Sigmoid colon (tissue), 7 donors: ENCODE data around the gene BAK1. TPM values are rescaled to one million over a fixed set of nuclear protein-coding genes. Genes with fewer than 3 reads are reported as not detected.
"Not testable (repeated sequence)": the region's sequence is repeated elsewhere in the genome, so short reads cannot be mapped to it uniquely, and the experiment has no call there.

ENCODE experiments used
- DNase-seq: peaks from one replicate; pipeline ENCODE4 v3.0.0-alpha.2; 2019
- H3K27ac ChIP-seq, 4 donors: fragments of 200-600 bp; sonication (generic); one replicate each; pipeline ENCODE4 v1.5.1; 2016 to 2019; ENCODE audit warnings: mild to moderate bottlenecking in 1 of 4
- H3K27me3 ChIP-seq, 3 donors: fragments of 200-600 bp; sonication (generic); one replicate each; pipeline ENCODE4 v1.5.1; 2019; ENCODE audit warnings: mild to moderate bottlenecking in 1 of 3
- H3K36me3 ChIP-seq, 4 donors: fragments of 200-600 bp; sonication (generic); one replicate each; pipeline ENCODE4 v1.5.1; 2016 to 2019
- H3K4me1 ChIP-seq, 4 donors: fragments of 200-600 bp; sonication (generic); one replicate each; pipeline ENCODE4 v1.5.1; 2017 to 2019
- H3K4me3 ChIP-seq, 4 donors: fragments of 200-600 bp; sonication (generic); one replicate each; pipeline ENCODE4 v1.5.1; 2017 to 2019; ENCODE audit warnings: mild to moderate bottlenecking in 2 of 4, moderate library complexity in 1 of 4
- H3K9me3 ChIP-seq, 4 donors: fragments of 200-600 bp in 3 of 4; sonication (generic) in 3 of 4; one replicate each; pipeline versions ENCODE4 v1.5.1 to v1.6.1; 2013 to 2019
- CTCF ChIP-seq, 4 experiments: fragments of 450-650 bp in 3 of 4; fragments of 200-600 bp in 1 of 4; IDR thresholded peaks; one replicate each; pipeline ENCODE4 v1.5.1; 2016 to 2019; ENCODE audit warnings: antibody characterized with exemption in 4 of 4, mild to moderate bottlenecking in 3 of 4, moderate library complexity in 2 of 4
- EP300 ChIP-seq, 4 donors: sonication (generic); formaldehyde crosslinking; IDR thresholded peaks; one replicate each; pipeline ENCODE4 v1.6.1; 2017; ENCODE audit warnings: antibody characterized with exemption in 4 of 4
- POLR2A ChIP-seq, 2 donors: fragments of 450-650 bp; IDR thresholded peaks; one replicate each; pipeline ENCODE4 v1.6.1; 2016; ENCODE audit warnings: antibody characterized with exemption in 2 of 2, mild to moderate bottlenecking in 2 of 2, moderate library complexity in 2 of 2
- POLR2AphosphoS5 ChIP-seq, 4 donors: sonication (generic); formaldehyde crosslinking; IDR thresholded peaks; one replicate each; pipeline ENCODE4 v1.6.1; 2017; ENCODE audit warnings: antibody characterized with exemption in 4 of 4
- WGBS, 2 donors: extraction: QIAGEN DNeasy Blood & Tissue Kit; methylation state at CpG; one replicate each; pipeline ENCODE4 v1.1.7; 2013; 5-methylcytosine and 5-hydroxymethylcytosine counted together
- intact Hi-C: fragments of 100-400 bp; cut with DNase I; formaldehyde crosslinking; loops from one replicate; pipeline ENCODE4 v1.15.1; 2023
- polyA plus RNA-seq, 3 donors: library from polyadenylated mRNA; stranded (reverse); fragments of 200-250 nt; gene quantifications; one replicate each; pipeline ENCODE4 v1.2.3, GENCODE V29; 2013
- total RNA-seq, 4 donors: library from RNA; depleted of rRNA; stranded (reverse); fragments of >200 nt; gene quantifications; one replicate each; pipeline ENCODE4 v1.1.0, GENCODE V29; 2016
- donor health status: healthy with polysubstance abuse.
- donor health status: Bipolar disorder and iron deficiency.
- donor health status: healthy.

BAK1 gene
- total and polyA plus RNA-seq, 7 donors = 8.9 to 160 (median 11.1) TPM

GRCh38 chr6:33567836-33568235, 12.2 kb downstream of the BAK1 start:
- Histone ChIP-seq H3K27me3 (no peaks in the 10 kb centered on the region), H3K27ac (no peak overlapping the region), H3K4me1 (peaks cover 0 to 19% (median 10%) of the 10 kb centered on the region in 4 donors), H3K4me3 (no peak overlapping the region), H3K9me3 (no peaks in the 10 kb centered on the region), H3K36me3 (no peaks in the 10 kb centered on the region)
- DNase-seq = no peak
- 76 to 95% methylated on average over 8 of the region's 8 CpGs for WGBS, 2 donors
- TF ChIP-seq POLR2A (IDR thresholded peaks at IDR 0.05) = no peak
- TF ChIP-seq CTCF (IDR thresholded peaks at IDR 0.05) = no peak
- no peak for TF ChIP-seq EP300 (IDR thresholded peaks at IDR 0.05)
- intact Hi-C loops = no loop called here

DNA sequence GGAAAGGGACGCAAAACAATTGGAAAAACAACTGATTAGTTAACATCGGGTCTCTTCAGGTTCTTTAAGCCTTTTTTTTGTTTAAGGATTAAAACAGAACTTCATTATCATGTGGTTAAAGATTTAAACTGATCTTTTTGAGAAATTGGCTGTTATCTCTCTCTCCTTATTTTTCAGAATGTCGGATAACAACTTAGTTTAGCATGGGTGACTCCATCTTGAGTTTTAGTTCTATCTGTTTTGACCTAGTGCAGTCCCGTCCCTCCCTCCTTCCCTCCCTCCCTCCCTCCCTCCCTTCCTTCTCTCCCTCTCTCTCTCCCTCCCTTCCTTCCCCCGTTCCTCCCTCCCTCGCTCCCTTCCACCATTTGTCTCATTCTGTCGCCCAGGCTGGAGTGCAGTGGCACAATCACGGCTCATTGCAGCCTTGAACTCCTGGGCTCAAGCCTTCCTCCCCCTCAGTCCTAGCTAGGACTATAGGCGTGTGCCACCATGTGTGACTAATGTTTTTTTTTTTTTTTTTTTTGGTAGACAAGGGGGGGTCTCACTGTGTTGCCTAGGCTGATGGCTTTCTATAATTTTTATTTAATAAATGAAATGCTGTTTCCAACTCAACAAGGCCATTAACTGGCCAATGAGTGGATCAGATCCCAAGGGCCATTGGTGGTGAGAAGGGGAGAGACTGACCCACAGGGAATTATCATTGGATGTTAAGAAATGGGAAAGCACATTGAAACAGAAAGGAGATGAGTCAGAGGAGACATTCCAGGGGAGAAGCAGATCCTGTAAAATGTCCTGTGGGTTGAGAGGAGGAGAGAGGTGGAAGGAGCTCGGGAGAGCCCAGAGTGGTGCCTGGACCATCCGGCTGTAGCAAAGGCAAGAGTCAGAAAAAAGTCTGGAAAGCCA, 13.6 kb downstream of the BAK1 start:
- DNase-seq = no peak
- Histone ChIP-seq H3K4me1 (peaks cover 0 to 13% (median 4%) of the 10 kb centered on the region in 4 donors), H3K36me3 (no peaks in the 10 kb centered on the region), H3K4me3 (no peak overlapping the region), H3K27me3 (no peaks in the 10 kb centered on the region), H3K27ac (no peak overlapping the region), H3K9me3 (no peaks in the 10 kb centered on the region)
- WGBS, 2 donors = 85 to 89% methylated on average over 11 of the region's 11 CpGs
- intact Hi-C loops = no loop called here
- TF ChIP-seq POLR2AphosphoS5 (IDR thresholded peaks at IDR 0.05) (no peak), EP300 (IDR thresholded peaks at IDR 0.05) (no peak), CTCF (IDR thresholded peaks at IDR 0.05) (no peak), POLR2A (IDR thresholded peaks at IDR 0.05) (no peak)

GRCh38 chr6:33558801-33559200, 21.3 kb downstream of the BAK1 start:
- no peaks in the 10 kb centered on the region for H3K4me1 ChIP-seq

GRCh38 chr6:33557376-33557775, 22.7 kb downstream of the BAK1 start:
- Histone ChIP-seq H3K9me3 (no peaks in the 10 kb centered on the region), H3K36me3 (no peaks in the 10 kb centered on the region), H3K27ac (no peak overlapping the region), H3K4me1 (no peaks in the 10 kb centered on the region), H3K4me3 (no peak overlapping the region), H3K27me3 (no peaks in the 10 kb centered on the region)
- WGBS, 2 donors = 38 to 79% methylated on average over 4 of the region's 4 CpGs
- TF ChIP-seq EP300 (IDR thresholded peaks at IDR 0.05) (no peak), POLR2AphosphoS5 (IDR thresholded peaks at IDR 0.05) (no peak), CTCF (IDR thresholded peaks at IDR 0.05) (no peak), POLR2A (IDR thresholded peaks at IDR 0.05) (no peak)
- DNase-seq = no peak
- intact Hi-C loops = no loop called here

More at GRCh38 chr6:33558801-33559200, 21.3 kb downstream of the BAK1 start:
- no peak overlapping the region for H3K4me3 ChIP-seq
- intact Hi-C loops = no loop called here
- no peaks in the 10 kb centered on the region for H3K9me3 ChIP-seq
- 92 to 95% methylated on average over 8 of the region's 8 CpGs for WGBS, 2 donors
- no peak for DNase-seq
- no peaks in the 10 kb centered on the region for H3K27me3 ChIP-seq
- H3K27ac ChIP-seq = no peak overlapping the region
- TF ChIP-seq CTCF (IDR thresholded peaks at IDR 0.05) (no peak), POLR2AphosphoS5 (IDR thresholded peaks at IDR 0.05) (no peak), EP300 (IDR thresholded peaks at IDR 0.05) (no peak), POLR2A (IDR thresholded peaks at IDR 0.05) (no peak)
- no peaks in the 10 kb centered on the region for H3K36me3 ChIP-seq

- intact Hi-C loops, H3K4me1 ChIP-seq, H3K36me3 ChIP-seq, H3K4me3 ChIP-seq, DNase-seq, H3K27ac ChIP-seq, H3K27me3 ChIP-seq, H3K9me3 ChIP-seq: not testable (repeated sequence)
- 52 to 73% methylated on average over 3 of the region's 3 CpGs for WGBS, 2 donors
These were observed 27.2 kb downstream of the BAK1 start for GRCh38 chr6:33552883-33553282.
